ENCODE measurements around the gene KRT10. TPM values are rescaled to one million over a fixed set of nuclear protein-coding genes. Genes with fewer than 3 reads are reported as not detected.

The KRT10 gene
- total and polyA plus RNA-seq, 9 of the 15 experiments (the other 6 are each of a cell fraction or from before 2014, with no cell fraction given): 47.0 to 179 (median 76.2) TPM

DNA sequence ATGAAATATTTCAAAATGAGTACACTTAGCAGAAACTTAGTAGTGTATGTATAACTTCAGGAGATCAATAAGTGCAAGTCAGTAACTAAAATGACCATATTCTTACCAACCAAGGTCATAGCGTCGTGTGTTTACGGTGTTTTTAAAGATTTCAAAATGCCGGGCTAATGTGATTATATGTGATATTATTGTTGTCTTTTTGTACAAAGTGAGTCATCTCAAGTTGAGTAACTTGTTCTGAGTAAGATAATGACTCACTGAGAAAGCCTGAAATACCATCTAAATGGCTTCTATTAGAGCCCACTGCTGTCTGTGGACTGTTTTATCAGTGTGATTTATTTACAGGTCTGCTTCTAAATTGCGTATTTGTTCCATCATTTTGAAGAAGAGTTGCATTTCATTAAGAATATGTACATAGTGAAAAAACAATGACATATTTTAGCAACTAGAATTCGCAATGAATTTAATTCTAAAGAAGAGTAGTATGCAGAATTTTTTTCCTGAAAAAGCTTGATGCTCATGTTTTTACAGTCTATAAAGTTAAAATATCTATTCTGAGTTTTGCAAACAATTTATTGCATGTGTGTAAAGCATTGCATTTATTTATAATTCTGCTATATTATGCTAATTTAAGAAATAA is 31.9 kb upstream of the KRT10 start (continued):
- TF ChIP-seq, protein P1, sequence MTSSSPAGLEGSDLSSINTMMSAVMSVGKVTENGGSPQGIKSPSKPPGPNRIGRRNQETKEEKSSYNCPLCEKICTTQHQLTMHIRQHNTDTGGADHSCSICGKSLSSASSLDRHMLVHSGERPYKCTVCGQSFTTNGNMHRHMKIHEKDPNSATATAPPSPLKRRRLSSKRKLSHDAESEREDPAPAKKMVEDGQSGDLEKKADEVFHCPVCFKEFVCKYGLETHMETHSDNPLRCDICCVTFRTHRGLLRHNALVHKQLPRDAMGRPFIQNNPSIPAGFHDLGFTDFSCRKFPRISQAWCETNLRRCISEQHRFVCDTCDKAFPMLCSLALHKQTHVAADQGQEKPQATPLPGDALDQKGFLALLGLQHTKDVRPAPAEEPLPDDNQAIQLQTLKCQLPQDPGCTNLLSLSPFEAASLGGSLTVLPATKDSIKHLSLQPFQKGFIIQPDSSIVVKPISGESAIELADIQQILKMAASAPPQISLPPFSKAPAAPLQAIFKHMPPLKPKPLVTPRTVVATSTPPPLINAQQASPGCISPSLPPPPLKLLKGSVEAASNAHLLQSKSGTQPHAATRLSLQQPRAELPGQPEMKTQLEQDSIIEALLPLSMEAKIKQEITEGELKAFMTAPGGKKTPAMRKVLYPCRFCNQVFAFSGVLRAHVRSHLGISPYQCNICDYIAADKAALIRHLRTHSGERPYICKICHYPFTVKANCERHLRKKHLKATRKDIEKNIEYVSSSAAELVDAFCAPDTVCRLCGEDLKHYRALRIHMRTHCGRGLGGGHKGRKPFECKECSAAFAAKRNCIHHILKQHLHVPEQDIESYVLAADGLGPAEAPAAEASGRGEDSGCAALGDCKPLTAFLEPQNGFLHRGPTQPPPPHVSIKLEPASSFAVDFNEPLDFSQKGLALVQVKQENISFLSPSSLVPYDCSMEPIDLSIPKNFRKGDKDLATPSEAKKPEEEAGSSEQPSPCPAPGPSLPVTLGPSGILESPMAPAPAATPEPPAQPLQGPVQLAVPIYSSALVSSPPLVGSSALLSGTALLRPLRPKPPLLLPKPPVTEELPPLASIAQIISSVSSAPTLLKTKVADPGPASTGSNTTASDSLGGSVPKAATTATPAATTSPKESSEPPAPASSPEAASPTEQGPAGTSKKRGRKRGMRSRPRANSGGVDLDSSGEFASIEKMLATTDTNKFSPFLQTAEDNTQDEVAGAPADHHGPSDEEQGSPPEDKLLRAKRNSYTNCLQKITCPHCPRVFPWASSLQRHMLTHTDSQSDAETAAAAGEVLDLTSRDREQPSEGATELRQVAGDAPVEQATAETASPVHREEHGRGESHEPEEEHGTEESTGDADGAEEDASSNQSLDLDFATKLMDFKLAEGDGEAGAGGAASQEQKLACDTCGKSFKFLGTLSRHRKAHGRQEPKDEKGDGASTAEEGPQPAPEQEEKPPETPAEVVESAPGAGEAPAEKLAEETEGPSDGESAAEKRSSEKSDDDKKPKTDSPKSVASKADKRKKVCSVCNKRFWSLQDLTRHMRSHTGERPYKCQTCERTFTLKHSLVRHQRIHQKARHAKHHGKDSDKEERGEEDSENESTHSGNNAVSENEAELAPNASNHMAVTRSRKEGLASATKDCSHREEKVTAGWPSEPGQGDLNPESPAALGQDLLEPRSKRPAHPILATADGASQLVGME (CRISPR knock-in tag; IDR thresholded peaks at IDR 0.05): no peak
- TF ChIP-seq CBX1 (IDR thresholded peaks at IDR 0.05; ENCODE audit: low read depth): no peak
- TF ChIP-seq HMGN3 (IDR thresholded peaks at IDR 0.05; ENCODE audit: borderline replicate concordance, extremely low read depth, insufficient read length, low read depth, low read length): no peak
- no peak for TF ChIP-seq KLF6 (CRISPR knock-in tag; IDR thresholded peaks at IDR 0.05; ENCODE audit: borderline replicate concordance)
- TF ChIP-seq ESRRA (IDR thresholded peaks at IDR 0.05; ENCODE audit: borderline replicate concordance, low read depth): no peak
- no peak for TF ChIP-seq ZBTB17 (CRISPR knock-in tag; IDR thresholded peaks at IDR 0.05)
- TF ChIP-seq GTF2A2 (tag; IDR thresholded peaks at IDR 0.05): no peak
- peak; percentile 71 for TF ChIP-seq SOX6 (IDR thresholded peaks at IDR 0.05)
- TF ChIP-seq, protein P2, sequence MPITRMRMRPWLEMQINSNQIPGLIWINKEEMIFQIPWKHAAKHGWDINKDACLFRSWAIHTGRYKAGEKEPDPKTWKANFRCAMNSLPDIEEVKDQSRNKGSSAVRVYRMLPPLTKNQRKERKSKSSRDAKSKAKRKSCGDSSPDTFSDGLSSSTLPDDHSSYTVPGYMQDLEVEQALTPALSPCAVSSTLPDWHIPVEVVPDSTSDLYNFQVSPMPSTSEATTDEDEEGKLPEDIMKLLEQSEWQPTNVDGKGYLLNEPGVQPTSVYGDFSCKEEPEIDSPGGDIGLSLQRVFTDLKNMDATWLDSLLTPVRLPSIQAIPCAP (CRISPR knock-in tag; IDR thresholded peaks at IDR 0.05; ENCODE audit: borderline replicate concordance): no peak
- TF ChIP-seq DACH1 (IDR thresholded peaks at IDR 0.05; ENCODE audit: partially characterized antibody): peak; percentile 62
- 0 out of 2 replicates have a peak, but pooled peaks have one; percentile 20 for TF ChIP-seq EHMT2 (IDR thresholded peaks at IDR 0.05)
- no peak for TF ChIP-seq SP1 (CRISPR knock-in tag; IDR thresholded peaks at IDR 0.05)
- no peak for TF ChIP-seq ZC3H11A (IDR thresholded peaks at IDR 0.05; ENCODE audit: low read depth, low read length)
- peak; percentile 93 for TF ChIP-seq SMARCC2 (IDR thresholded peaks at IDR 0.05; ENCODE audit: low read depth)
- TF ChIP-seq TRIM24 (IDR thresholded peaks at IDR 0.05): peak; percentile 82 to 90
- no peak for TF ChIP-seq HIVEP1 (CRISPR knock-in tag; IDR thresholded peaks at IDR 0.05)
- TF ChIP-seq, protein P3, sequence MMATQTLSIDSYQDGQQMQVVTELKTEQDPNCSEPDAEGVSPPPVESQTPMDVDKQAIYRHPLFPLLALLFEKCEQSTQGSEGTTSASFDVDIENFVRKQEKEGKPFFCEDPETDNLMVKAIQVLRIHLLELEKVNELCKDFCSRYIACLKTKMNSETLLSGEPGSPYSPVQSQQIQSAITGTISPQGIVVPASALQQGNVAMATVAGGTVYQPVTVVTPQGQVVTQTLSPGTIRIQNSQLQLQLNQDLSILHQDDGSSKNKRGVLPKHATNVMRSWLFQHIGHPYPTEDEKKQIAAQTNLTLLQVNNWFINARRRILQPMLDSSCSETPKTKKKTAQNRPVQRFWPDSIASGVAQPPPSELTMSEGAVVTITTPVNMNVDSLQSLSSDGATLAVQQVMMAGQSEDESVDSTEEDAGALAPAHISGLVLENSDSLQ (IDR thresholded peaks at IDR 0.05): peak; percentile 83
- no peak for TF ChIP-seq SAP30 (IDR thresholded peaks at IDR 0.05; ENCODE audit: borderline replicate concordance, insufficient read depth, low read depth, low read length, poor library complexity, severe bottlenecking)
- TF ChIP-seq ZNF311 (CRISPR knock-in tag; IDR thresholded peaks at IDR 0.05): no peak
- TF ChIP-seq, protein P4, sequence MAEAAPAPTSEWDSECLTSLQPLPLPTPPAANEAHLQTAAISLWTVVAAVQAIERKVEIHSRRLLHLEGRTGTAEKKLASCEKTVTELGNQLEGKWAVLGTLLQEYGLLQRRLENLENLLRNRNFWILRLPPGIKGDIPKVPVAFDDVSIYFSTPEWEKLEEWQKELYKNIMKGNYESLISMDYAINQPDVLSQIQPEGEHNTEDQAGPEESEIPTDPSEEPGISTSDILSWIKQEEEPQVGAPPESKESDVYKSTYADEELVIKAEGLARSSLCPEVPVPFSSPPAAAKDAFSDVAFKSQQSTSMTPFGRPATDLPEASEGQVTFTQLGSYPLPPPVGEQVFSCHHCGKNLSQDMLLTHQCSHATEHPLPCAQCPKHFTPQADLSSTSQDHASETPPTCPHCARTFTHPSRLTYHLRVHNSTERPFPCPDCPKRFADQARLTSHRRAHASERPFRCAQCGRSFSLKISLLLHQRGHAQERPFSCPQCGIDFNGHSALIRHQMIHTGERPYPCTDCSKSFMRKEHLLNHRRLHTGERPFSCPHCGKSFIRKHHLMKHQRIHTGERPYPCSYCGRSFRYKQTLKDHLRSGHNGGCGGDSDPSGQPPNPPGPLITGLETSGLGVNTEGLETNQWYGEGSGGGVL (CRISPR knock-in tag; IDR thresholded peaks at IDR 0.05): no peak
